ENCODE measurements around the gene CA10.

DNA sequence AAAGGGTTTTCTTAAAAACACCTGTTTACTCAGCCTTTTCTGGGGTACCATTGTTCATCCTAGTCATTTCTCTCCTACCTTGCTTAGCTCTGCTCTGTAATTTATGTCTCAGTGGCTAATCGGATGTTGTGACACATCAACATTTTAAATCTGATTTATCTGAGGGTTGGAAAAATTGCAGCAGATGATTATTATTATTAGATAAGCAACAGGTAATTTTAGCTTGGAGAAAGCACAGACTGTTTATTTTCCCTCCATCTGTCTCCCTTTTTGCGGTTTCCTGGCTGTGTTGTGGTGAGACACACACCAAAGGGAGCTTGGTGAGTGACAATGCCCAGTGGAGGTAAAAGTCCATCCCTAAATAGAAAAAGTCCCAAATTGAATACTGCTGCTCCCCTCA is 508.3 kb downstream of the CA10 start:
- TF ChIP-seq, protein P1, sequence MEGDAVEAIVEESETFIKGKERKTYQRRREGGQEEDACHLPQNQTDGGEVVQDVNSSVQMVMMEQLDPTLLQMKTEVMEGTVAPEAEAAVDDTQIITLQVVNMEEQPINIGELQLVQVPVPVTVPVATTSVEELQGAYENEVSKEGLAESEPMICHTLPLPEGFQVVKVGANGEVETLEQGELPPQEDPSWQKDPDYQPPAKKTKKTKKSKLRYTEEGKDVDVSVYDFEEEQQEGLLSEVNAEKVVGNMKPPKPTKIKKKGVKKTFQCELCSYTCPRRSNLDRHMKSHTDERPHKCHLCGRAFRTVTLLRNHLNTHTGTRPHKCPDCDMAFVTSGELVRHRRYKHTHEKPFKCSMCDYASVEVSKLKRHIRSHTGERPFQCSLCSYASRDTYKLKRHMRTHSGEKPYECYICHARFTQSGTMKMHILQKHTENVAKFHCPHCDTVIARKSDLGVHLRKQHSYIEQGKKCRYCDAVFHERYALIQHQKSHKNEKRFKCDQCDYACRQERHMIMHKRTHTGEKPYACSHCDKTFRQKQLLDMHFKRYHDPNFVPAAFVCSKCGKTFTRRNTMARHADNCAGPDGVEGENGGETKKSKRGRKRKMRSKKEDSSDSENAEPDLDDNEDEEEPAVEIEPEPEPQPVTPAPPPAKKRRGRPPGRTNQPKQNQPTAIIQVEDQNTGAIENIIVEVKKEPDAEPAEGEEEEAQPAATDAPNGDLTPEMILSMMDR (IDR thresholded peaks at IDR 0.05; ENCODE audit: extremely low read depth in 1 of 2, insufficient read depth in 1 of 2, low read depth in 1 of 2, low read length in 2 of 2): no peak
- no peak for TF ChIP-seq EZH2 (IDR thresholded peaks at IDR 0.05; ENCODE audit: borderline replicate concordance, low read depth, low read length, severe bottlenecking)
